K562 (cell line): ENCODE results near the gene NEDD4L. TPM values are rescaled to one million over a fixed set of nuclear protein-coding genes. Genes with fewer than 3 reads are reported as not detected.

ENCODE experiments used
- ATAC-seq: fragments of 200-7000 bp; cut with Tn5 transposase; 3 replicates; pipeline ENCODE4 v1.9.1; 2020; ENCODE audit warnings: moderate library complexity
- BruUV-seq: library from RNA; stranded (reverse); fragments of 400-500 nt; replicated peaks from 2 replicates; lab custom pipeline; 2021; lab: Mats Ljungman, UMichigan
- CTCF ChIA-PET: fragments of 300-600 bp; formaldehyde crosslinking; extraction: SDS; loops from one replicate; lab custom pipeline; 2021; ENCODE audit warnings: low intra/inter-chr PET ratio; lab: Yijun Ruan, JAX
- POLR2A ChIA-PET: fragments of 300-600, 350-650 bp; sonication (Branson Sonifier 250); formaldehyde crosslinking; extraction: SDS; loops from one replicate; lab custom pipeline; 2021; ENCODE audit warnings: antibody characterized with exemption, inconsistent platforms; lab: Yijun Ruan, JAX
- DNase-seq, 4 experiments: peaks; one replicate each; pipeline versions ENCODE4 v3.0.0 to v3.0.0-alpha.2; 2011 to 2018; ENCODE audit warnings: low spot score in 3 of 4, mixed read lengths in 3 of 4; ENCODE audit errors: extremely low read depth in 1 of 4
- FAIRE-seq: peaks from 2 replicates; lab custom pipeline; 2011; peaks lifted over from hg19 to GRCh38; lab: Jason Lieb, UNC
- H2AFZ ChIP-seq: 2 replicates; pipeline ENCODE4 v1.6.0; 2011; ENCODE audit warnings: low read depth, low read length, control low read depth, inconsistent platforms
- H3K27ac ChIP-seq: fragments of 200-600 bp; 3 replicates; pipeline ENCODE4 v1.8.0; 2011; ENCODE audit warnings: low read depth, mild to moderate bottlenecking, control low read depth, inconsistent platforms, low read length, moderate library complexity, mixed read lengths; ENCODE audit errors: extremely low read depth
- H3K27me3 ChIP-seq, 2 experiments: fragments of 300-600 bp in 1 of 2; 2 replicates in 1 of 2; 3 replicates in 1 of 2; pipeline versions ENCODE4 v1.6.0 to v1.8.0; 2011; ENCODE audit warnings: inconsistent platforms in 2 of 2, low read length in 2 of 2, mild to moderate bottlenecking in 1 of 2, mixed read lengths in 1 of 2, moderate library complexity in 1 of 2; ENCODE audit not compliant: control insufficient read depth in 2 of 2, insufficient read depth in 2 of 2
- H3K36me3 ChIP-seq: fragments of 300-600 bp; 3 replicates; pipeline ENCODE4 v1.8.0; 2011; ENCODE audit warnings: mild to moderate bottlenecking, low read length, inconsistent platforms; ENCODE audit not compliant: control insufficient read depth, insufficient read depth
- H3K4me1 ChIP-seq, 2 experiments: fragments of 200-600 bp in 1 of 2; replicated peaks in 1 of 2; 2 replicates in 1 of 2; 3 replicates in 1 of 2; pipeline versions ENCODE4 v1.5.1 to v1.8.0; 2011; ENCODE audit warnings: inconsistent platforms in 2 of 2, low read length in 2 of 2, mild to moderate bottlenecking in 1 of 2, mixed read lengths in 1 of 2, moderate library complexity in 1 of 2; ENCODE audit not compliant: control insufficient read depth in 2 of 2, insufficient read depth in 2 of 2
- H3K4me2 ChIP-seq: 2 replicates; pipeline ENCODE4 v1.6.1; 2011; ENCODE audit warnings: low read length, control low read depth, inconsistent platforms, mixed read lengths; ENCODE audit not compliant: insufficient read depth
- H3K4me3 ChIP-seq: fragments of 200-600 bp; sonication (generic), shearing (Covaris generic); 2 replicates; pipeline ENCODE4 v1.5.1; 2016; ENCODE audit warnings: control low read depth, inconsistent platforms
- H3K79me2 ChIP-seq: fragments of 200-600 bp; 3 replicates; pipeline ENCODE4 v1.8.0; 2011; ENCODE audit warnings: low read length, inconsistent platforms; ENCODE audit not compliant: control insufficient read depth, insufficient read depth
- H3K9ac ChIP-seq, 2 experiments: 2 replicates each; pipeline versions ENCODE4 v1.6.0 to v1.6.1; 2011; ENCODE audit warnings: low read depth in 2 of 2, low read length in 2 of 2, control low read depth in 1 of 2, inconsistent platforms in 1 of 2, mild to moderate bottlenecking in 1 of 2, mixed read lengths in 1 of 2; ENCODE audit not compliant: insufficient read depth in 1 of 2
- H3K9me1 ChIP-seq: one replicate; pipeline ENCODE4 v1.6.0; 2011; ENCODE audit warnings: inconsistent platforms, mild to moderate bottlenecking, low read length, moderate library complexity; ENCODE audit not compliant: control insufficient read depth, insufficient read depth
- H3K9me3 ChIP-seq: replicated peaks from 2 replicates; pipeline ENCODE4 v1.5.1; 2011; ENCODE audit warnings: low read depth, low read length, inconsistent platforms; ENCODE audit not compliant: control insufficient read depth, insufficient read depth
- H4K20me1 ChIP-seq: replicated peaks from 2 replicates; pipeline ENCODE4 v1.6.1; 2011; ENCODE audit warnings: low read length, inconsistent platforms, mixed read lengths; ENCODE audit not compliant: control insufficient read depth, insufficient read depth
- ARID3B ChIP-seq: fragments of 250-450 bp; sonication (Bioruptor Pico); IDR thresholded peaks from 2 replicates; pipeline ENCODE4 v1.4.0; 2020; ENCODE audit warnings: borderline replicate concordance
- DNMT1 ChIP-seq: fragments of 450-650 bp; IDR thresholded peaks from 2 replicates; pipeline ENCODE4 v1.6.1; 2016; ENCODE audit warnings: antibody characterized with exemption, mild to moderate bottlenecking
- LCOR ChIP-seq: sonication (generic); formaldehyde crosslinking; IDR thresholded peaks from 2 replicates; pipeline ENCODE4 v1.8.0; 2022; ENCODE audit warnings: mild to moderate bottlenecking, missing genetic modification reagents
- MIER1 ChIP-seq: fragments of 450-650 bp; IDR thresholded peaks from 2 replicates; pipeline ENCODE4 v1.6.1; 2016; ENCODE audit warnings: antibody characterized with exemption, mild to moderate bottlenecking, low read depth
- SREBF2 ChIP-seq: sonication (generic); formaldehyde crosslinking; IDR thresholded peaks from 2 replicates; pipeline ENCODE4 v1.4.0; 2020; ENCODE audit warnings: mild to moderate bottlenecking, missing genetic modification reagents
- TRIM25 ChIP-seq: fragments of 450-650 bp; IDR thresholded peaks from 2 replicates; pipeline ENCODE4 v1.7.0; 2016; ENCODE audit warnings: borderline replicate concordance
- U2AF1 ChIP-seq: fragments of 200-400 bp; formaldehyde crosslinking; optimal IDR thresholded peaks from 2 replicates; pipeline ENCODE3; 2017; ENCODE audit warnings: mild to moderate bottlenecking, low read depth, low read length, moderate library complexity
- WGBS: fragments of 100-300 bp; shearing (Covaris generic); methylation state at CpG from one replicate; pipeline ENCODE4 v1.1.6; 2016; ENCODE audit warnings: low coverage, mixed read lengths; ENCODE audit not compliant: insufficient coverage; ENCODE audit errors: missing lambda C conversion rate; 5-methylcytosine and 5-hydroxymethylcytosine counted together
- in situ Hi-C: fragments of 300-500 bp; cut with MboI; formaldehyde crosslinking; loops from 4 replicates; pipeline ENCODE4 v1.15.0; 2018; ENCODE audit warnings: inconsistent platforms, mixed read lengths
- intact Hi-C: fragments of 100-400 bp; cut with micrococcal nuclease; formaldehyde crosslinking; loops from 2 replicates; pipeline ENCODE4 v1.14.2; 2022
- polyA plus RNA-seq, 8 experiments: library from polyadenylated mRNA; depleted of rRNA in 4 of 8; stranded (reverse) in 5 of 8; unstranded in 3 of 8; fragments of >200 nt; fragmentation: Nextera tagmentation in 2 of 8; fragmentation: Illumina TruSeq in 1 of 8; extraction: Ambion mirVana in 2 of 8; extraction: Trizol in 1 of 8; gene quantifications; 2 replicates each; pipeline versions ENCODE4 v1.2.1 to v1.2.3, GENCODE V29; 2011 to 2014; ENCODE audit warnings: inconsistent platforms in 1 of 8, missing spikeins in 1 of 8
- total RNA-seq, 7 experiments: library from RNA; depleted of rRNA in 6 of 7; stranded (reverse); fragments of >200 nt in 6 of 7; fragmentation: Illumina TruSeq in 2 of 7; extraction: Trizol in 2 of 7; gene quantifications; 2 replicates each; pipeline versions ENCODE4 v1.2.1 to v1.2.3, GENCODE V29; 2011 to 2021; ENCODE audit warnings: low replicate concordance in 1 of 7
- TF ChIP-seq, protein P1 (sequence below): fragments of 450-650 bp; formaldehyde crosslinking; IDR thresholded peaks from 2 replicates; pipeline ENCODE4 v1.4.0; 2020; ENCODE audit warnings: mild to moderate bottlenecking, moderate library complexity

NEDD4L gene
- total and polyA plus RNA-seq, 9 of the 15 experiments (the other 6 are each of a cell fraction or from before 2014, with no cell fraction given), result 8.1 to 33.4 (median 19.9) TPM

DNA sequence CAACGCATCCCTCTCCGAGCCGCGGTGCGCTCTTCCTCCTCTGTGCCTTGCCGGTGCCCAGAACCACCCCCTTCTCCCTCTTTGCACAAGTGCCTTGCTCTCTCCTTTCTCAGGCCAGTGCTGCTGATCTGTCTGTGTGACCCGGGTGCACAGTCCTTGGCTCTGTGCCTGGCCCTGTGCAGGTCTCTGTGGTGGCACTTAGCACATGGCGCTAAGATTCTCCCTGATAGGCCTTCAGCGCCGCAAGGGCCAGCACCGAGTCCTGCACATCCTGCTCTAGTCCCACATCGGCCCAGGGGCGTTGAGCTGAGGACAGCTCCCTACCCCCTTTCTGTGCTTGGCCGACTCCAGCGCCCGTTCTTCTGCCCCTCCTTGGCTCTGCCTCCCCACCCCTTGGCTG is 136.1 kb downstream of the NEDD4L start:
- Histone ChIP-seq H3K4me2 (no peak overlapping the region), H3K79me2 (no peaks in the 10 kb centered on the region), H3K4me1 (peaks cover 0 to 6% of the 10 kb centered on the region in 2 experiments; a peak in 3 of 5 replicates), H4K20me1 (no peaks in the 10 kb centered on the region), H3K9me3 (no peaks in the 10 kb centered on the region), H3K27me3 (no peaks in the 10 kb centered on the region), H2AFZ (no peak overlapping the region), H3K36me3 (no peaks in the 10 kb centered on the region), H3K9ac (no peak overlapping the region), H3K4me3 (no peak overlapping the region), H3K9me1 (no peaks in the 10 kb centered on the region), H3K27ac (no peak overlapping the region)
- WGBS, result 54% methylated on average over 10 of the region's 16 CpGs
- no TSS peak for BruUV-seq
- ChIA-PET POLR2A (interaction anchor here (0.6 kb wide), 2 partner anchors 70 to 158 kb away, joined by 3 read pairs; no protein-coding TSS in a partner anchor), CTCF (interaction anchor here (0.7 to 1.5 kb wide), 2 partner anchors 136 to 997 kb away, joined by 4 to 8 read pairs; partner anchors contain the start of gene NEDD4L)
- FAIRE-seq, result no peak
- in situ Hi-C loops, result loop anchor here (25.0 kb wide), 1 partner anchor 307 kb away; no protein-coding TSS in a partner anchor
- no peak for DNase-seq
- TF ChIP-seq, protein P1, sequence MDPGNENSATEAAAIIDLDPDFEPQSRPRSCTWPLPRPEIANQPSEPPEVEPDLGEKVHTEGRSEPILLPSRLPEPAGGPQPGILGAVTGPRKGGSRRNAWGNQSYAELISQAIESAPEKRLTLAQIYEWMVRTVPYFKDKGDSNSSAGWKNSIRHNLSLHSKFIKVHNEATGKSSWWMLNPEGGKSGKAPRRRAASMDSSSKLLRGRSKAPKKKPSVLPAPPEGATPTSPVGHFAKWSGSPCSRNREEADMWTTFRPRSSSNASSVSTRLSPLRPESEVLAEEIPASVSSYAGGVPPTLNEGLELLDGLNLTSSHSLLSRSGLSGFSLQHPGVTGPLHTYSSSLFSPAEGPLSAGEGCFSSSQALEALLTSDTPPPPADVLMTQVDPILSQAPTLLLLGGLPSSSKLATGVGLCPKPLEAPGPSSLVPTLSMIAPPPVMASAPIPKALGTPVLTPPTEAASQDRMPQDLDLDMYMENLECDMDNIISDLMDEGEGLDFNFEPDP (CRISPR knock-in tag), result no peak
- TF ChIP-seq MIER1, result no peak
- no peak for TF ChIP-seq TRIM25
- TF ChIP-seq DNMT1, result no peak
- no peak for TF ChIP-seq ARID3B (CRISPR knock-in tag)
- no peak for TF ChIP-seq U2AF1
- TF ChIP-seq SREBF2 (CRISPR knock-in tag), result no peak
- TF ChIP-seq LCOR (CRISPR knock-in tag), result no peak
- intact Hi-C loops, result loop anchor here (1.0 to 2.0 kb wide), 3 partner anchors 40 to 297 kb away; partner anchors contain the start of gene NEDD4L
- no peak for ATAC-seq
